SK-N-SH (cell line): ENCODE data around the gene FAM72C.
"Not testable (repeated sequence)": the region's sequence is repeated elsewhere in the genome, so short reads cannot be mapped to it uniquely, and the experiment has no call there.

Experiments
- CTCF ChIP-seq: fragments of 200-600 bp; sonication (generic); IDR thresholded peaks from 2 replicates; pipeline ENCODE4 v1.6.1; 2017; ENCODE audit warnings: antibody characterized with exemption, mild to moderate bottlenecking, moderate library complexity
- ELF1 ChIP-seq: IDR thresholded peaks from 2 replicates; pipeline ENCODE4 v1.4.0; 2012
- FOXJ3 ChIP-seq: sonication (generic); formaldehyde crosslinking; IDR thresholded peaks from 2 replicates; pipeline ENCODE4 v1.5.1; 2020; ENCODE audit warnings: mild to moderate bottlenecking, missing genetic modification reagents
- MXI1 ChIP-seq: IDR thresholded peaks from 2 replicates; pipeline ENCODE4 v1.6.1; 2012; ENCODE audit warnings: mild to moderate bottlenecking, low read depth, low read length, improper control_type of control experiment
- RAD21 ChIP-seq: IDR thresholded peaks from 2 replicates; pipeline ENCODE4 v1.6.1; 2012; ENCODE audit warnings: mild to moderate bottlenecking, low read length

- TF ChIP-seq CTCF, RAD21, ELF1, FOXJ3, MXI1: not testable (repeated sequence)
Observed at GRCh38 chr1:144014528-144014927, 42.7 kb upstream of the FAM72C start.
